Spleen (tissue), 7 donors: ENCODE measurements around the gene USP13.

ENCODE experiments used
- CTCF ChIP-seq, 11 experiments: fragments of 200-600 bp in 7 of 11; fragments of 450-650 bp in 4 of 11; sonication (generic) in 4 of 11; IDR thresholded peaks in 8 of 11; conservative IDR thresholded peaks in 3 of 11; 1 replicate in 7 of 11; 2 replicates in 4 of 11; pipeline versions ENCODE4 v1.4.0 to v1.8.0; 2016 to 2021; ENCODE audit warnings: antibody characterized with exemption in 11 of 11, inconsistent platforms in 4 of 11, mild to moderate bottlenecking in 1 of 11
- POLR2A ChIP-seq, 3 donors: fragments of 450-650 bp; IDR thresholded peaks; one replicate each; pipeline ENCODE4 v1.5.1; 2017; ENCODE audit warnings: antibody characterized with exemption in 3 of 3, mild to moderate bottlenecking in 1 of 3
- POLR2AphosphoS5 ChIP-seq, 3 donors: sonication (generic); formaldehyde crosslinking; IDR thresholded peaks; one replicate each; pipeline ENCODE4 v1.5.1; 2017; ENCODE audit warnings: antibody characterized with exemption in 3 of 3
- donor health status: DM: no; HTN: no; CAD: no; lungs with moderate emphysema.
- donor health status: DM: no; HTN: no; CAD: no.
- donor health status: DM: no; HTN: no; CAD: no.

- TF ChIP-seq CTCF (IDR thresholded peaks at IDR 0.05 in 8 of 11, conservative IDR thresholded peaks at IDR 0.05 in 3 of 11) (no peak), POLR2A (IDR thresholded peaks at IDR 0.05) (no peak), POLR2AphosphoS5 (IDR thresholded peaks at IDR 0.05) (peak in 1 of 3 donors; percentile 49)
These were observed 19.0 kb downstream of the USP13 start for GRCh38 chr3:179671747-179672242.
